Measurements from ENCODE around the gene FGF14. TPM values are rescaled to one million over a fixed set of nuclear protein-coding genes. Genes with fewer than 3 reads are reported as not detected.

Gene FGF14
- total and polyA plus RNA-seq, 2 experiments from 2014 or later = 0.73 TPM; not detected in 1

- Histone ChIP-seq H3K9me2 (replicated peaks; ENCODE audit: insufficient read depth) (no peaks in the 10 kb centered on the region), H3K4me3 (no peak overlapping the region), H3K27ac (no peak overlapping the region), H3K79me2 (no peaks in the 10 kb centered on the region), H4K20me1 (ENCODE audit: insufficient read depth, poor library complexity, severe bottlenecking) (no peaks in the 10 kb centered on the region), H3K4me2 (no peak overlapping the region), H3K4me1 (ENCODE audit: insufficient read depth) (no peaks in the 10 kb centered on the region), H3K27me3 (no peaks in the 10 kb centered on the region), H3K36me3 (replicated peaks; ENCODE audit: insufficient read depth, low read depth) (no peaks in the 10 kb centered on the region), H3K9me3 (ENCODE audit: low read depth) (no peaks in the 10 kb centered on the region), H2AFZ (no peak overlapping the region)
- TF ChIP-seq EZH2 (IDR thresholded peaks at IDR 0.05; ENCODE audit: borderline replicate concordance) = no peak
- no peak for TF ChIP-seq CTCF (IDR thresholded peaks at IDR 0.05; ENCODE audit: poor library complexity)
- TF ChIP-seq EZH2phosphoT487 (IDR thresholded peaks at IDR 0.05; ENCODE audit: low read depth, severe bottlenecking, unreplicated experiment) = no peak
- no peak for DNase-seq (ENCODE audit: low spot score)
These were observed 28.6 kb downstream of the FGF14 start for GRCh38 chr13:102373221-102373620.

- WGBS (ENCODE audit: low lambda C conversion rate, missing lambda C conversion rate) = 85% methylated on average over 2 of the region's 2 CpGs
- Histone ChIP-seq H3K27ac (no peak overlapping the region), H3K4me2 (no peak overlapping the region), H3K4me3 (no peak overlapping the region), H2AFZ (no peak overlapping the region), H3K9me3 (ENCODE audit: low read depth) (no peaks in the 10 kb centered on the region), H3K36me3 (replicated peaks; ENCODE audit: insufficient read depth, low read depth) (no peaks in the 10 kb centered on the region), H3K79me2 (no peaks in the 10 kb centered on the region), H3K4me1 (ENCODE audit: insufficient read depth) (no peaks in the 10 kb centered on the region), H3K27me3 (no peaks in the 10 kb centered on the region), H4K20me1 (ENCODE audit: insufficient read depth, poor library complexity, severe bottlenecking) (no peaks in the 10 kb centered on the region), H3K9me2 (replicated peaks; ENCODE audit: insufficient read depth) (no peaks in the 10 kb centered on the region)
- TF ChIP-seq EZH2phosphoT487 (IDR thresholded peaks at IDR 0.05; ENCODE audit: low read depth, severe bottlenecking, unreplicated experiment) (no peak), CTCF (IDR thresholded peaks at IDR 0.05; ENCODE audit: poor library complexity) (no peak), EZH2 (IDR thresholded peaks at IDR 0.05; ENCODE audit: borderline replicate concordance) (no peak)
- no peak for DNase-seq (ENCODE audit: low spot score)
These were observed 32.5 kb downstream of the FGF14 start for GRCh38 chr13:102369302-102369701.

GRCh38 chr13:102367836-102368235 is 34.0 kb downstream of the FGF14 start:
- H3K9me2 ChIP-seq (replicated peaks; ENCODE audit: insufficient read depth) = no peaks in the 10 kb centered on the region
- TF ChIP-seq CTCF (IDR thresholded peaks at IDR 0.05; ENCODE audit: poor library complexity) (no peak), EZH2 (IDR thresholded peaks at IDR 0.05; ENCODE audit: borderline replicate concordance) (no peak), EZH2phosphoT487 (IDR thresholded peaks at IDR 0.05; ENCODE audit: low read depth, severe bottlenecking, unreplicated experiment) (no peak)
- H3K36me3 ChIP-seq (replicated peaks; ENCODE audit: insufficient read depth, low read depth) = no peaks in the 10 kb centered on the region
- no peaks in the 10 kb centered on the region for H3K79me2 ChIP-seq
- WGBS (ENCODE audit: low lambda C conversion rate, missing lambda C conversion rate) = 92% methylated on average over 14 of the region's 14 CpGs
- no peak overlapping the region for H3K27ac ChIP-seq
- DNase-seq (ENCODE audit: low spot score) = no peak
- H3K9me3 ChIP-seq (ENCODE audit: low read depth) = no peaks in the 10 kb centered on the region
- H3K4me1 ChIP-seq (ENCODE audit: insufficient read depth) = no peaks in the 10 kb centered on the region
- no peak overlapping the region for H3K4me3 ChIP-seq
- H3K4me2 ChIP-seq = no peak overlapping the region
- no peaks in the 10 kb centered on the region for H4K20me1 ChIP-seq (ENCODE audit: insufficient read depth, poor library complexity, severe bottlenecking)
- no peak overlapping the region for H2AFZ ChIP-seq
- no peaks in the 10 kb centered on the region for H3K27me3 ChIP-seq

DNA sequence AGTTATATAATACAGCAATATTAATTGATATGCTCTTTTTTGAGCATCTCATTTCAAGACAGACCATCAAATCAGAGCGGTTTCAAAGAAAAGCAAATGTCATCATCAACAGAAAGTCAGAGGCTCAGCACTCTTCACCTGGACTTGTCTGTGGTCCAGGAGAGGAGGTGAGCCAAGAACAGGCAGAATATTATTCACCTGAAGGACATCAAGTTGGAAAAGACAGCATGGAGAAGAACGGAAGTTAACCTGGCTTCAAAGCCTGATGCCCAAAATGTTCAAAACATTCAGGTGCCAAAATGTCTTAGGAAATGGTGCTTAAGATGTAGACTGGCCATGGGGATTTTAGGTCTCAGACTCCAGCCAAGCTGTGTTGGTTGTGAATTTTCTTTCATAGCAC is 40.7 kb downstream of the FGF14 start:
- no peak for TF ChIP-seq CTCF (IDR thresholded peaks at IDR 0.05; ENCODE audit: poor library complexity)
- no peak for TF ChIP-seq EZH2phosphoT487 (IDR thresholded peaks at IDR 0.05; ENCODE audit: low read depth, severe bottlenecking, unreplicated experiment)
- TF ChIP-seq EZH2 (IDR thresholded peaks at IDR 0.05; ENCODE audit: borderline replicate concordance) = no peak
- WGBS (ENCODE audit: low lambda C conversion rate, missing lambda C conversion rate) = 89% methylated on average over 2 of the region's 2 CpGs
- DNase-seq (ENCODE audit: low spot score) = no peak

More for the DNA sequence above, 40.7 kb downstream of the FGF14 start:
- H3K36me3 ChIP-seq (replicated peaks; ENCODE audit: insufficient read depth, low read depth) = no peaks in the 10 kb centered on the region
- no peak overlapping the region for H3K4me2 ChIP-seq
- no peaks in the 10 kb centered on the region for H3K9me2 ChIP-seq (replicated peaks; ENCODE audit: insufficient read depth)
- no peak overlapping the region for H2AFZ ChIP-seq
- no peak overlapping the region for H3K27ac ChIP-seq
- no peaks in the 10 kb centered on the region for H3K4me1 ChIP-seq (ENCODE audit: insufficient read depth)
- H3K79me2 ChIP-seq = no peaks in the 10 kb centered on the region
- H3K27me3 ChIP-seq = no peaks in the 10 kb centered on the region
- H4K20me1 ChIP-seq (ENCODE audit: insufficient read depth, poor library complexity, severe bottlenecking) = no peaks in the 10 kb centered on the region
- no peak overlapping the region for H3K4me3 ChIP-seq
- no peaks in the 10 kb centered on the region for H3K9me3 ChIP-seq (ENCODE audit: low read depth)
